ENCODE data around the gene NUDT13. TPM values are rescaled to one million over a fixed set of nuclear protein-coding genes. Genes with fewer than 3 reads are reported as not detected.

The NUDT13 gene
- total and polyA plus RNA-seq, 3 donors from 2014 or later, result 3.0 to 5.9 (median 5.6) TPM

DNA sequence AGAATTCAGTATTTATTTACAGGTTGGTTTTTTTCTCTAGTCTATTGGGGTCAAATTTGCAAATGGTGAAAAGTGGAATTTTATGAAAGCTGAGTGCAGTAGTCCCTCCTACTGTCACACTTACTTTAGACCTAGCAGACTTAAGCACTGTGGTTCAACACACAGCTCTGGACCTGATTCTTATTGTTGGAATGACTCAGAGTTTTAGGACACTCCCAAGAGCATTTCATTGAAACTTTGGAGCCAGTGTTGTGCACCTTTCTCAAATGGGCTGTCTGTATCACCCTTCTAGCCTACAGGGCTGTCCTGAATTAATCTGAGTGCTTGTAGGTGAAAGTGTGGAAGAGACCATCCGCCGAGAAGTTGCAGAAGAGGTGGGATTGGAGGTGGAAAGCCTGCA is 16.1 kb downstream of the NUDT13 start:
- H3K36me3 ChIP-seq (ENCODE audit: low read depth, missing control alignments), result no peaks in the 10 kb centered on the region
- intact Hi-C loops (cut with DNase I; ENCODE audit: low total_unique reads), result no loop called here
- WGBS, 2 donors, result 88 to 92% methylated on average over 2 of the region's 2 CpGs

DNA sequence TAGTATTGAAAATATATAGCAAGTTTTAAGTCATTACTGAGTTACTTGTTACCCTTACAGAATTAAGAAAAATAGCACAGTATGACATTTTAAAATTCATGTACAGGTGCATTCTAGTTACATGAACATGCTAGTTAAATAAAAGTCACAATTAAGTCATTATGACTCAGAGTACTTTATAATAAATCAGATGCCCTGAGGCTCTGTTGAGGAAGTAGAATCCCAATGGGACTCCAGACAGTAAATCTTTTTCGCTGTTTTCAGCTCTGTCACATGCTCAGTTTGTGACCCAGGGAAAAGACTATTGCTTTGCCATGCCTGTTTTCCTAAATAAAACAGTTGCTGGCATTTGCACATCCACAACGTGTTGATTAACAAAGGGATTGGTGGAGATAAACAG is 21.0 kb downstream of the NUDT13 start:
- intact Hi-C loops (cut with DNase I; ENCODE audit: low total_unique reads), result no loop called here
- no peak overlapping the region for H3K27ac ChIP-seq

More for the DNA sequence above, 16.1 kb downstream of the NUDT13 start:
- H3K4me3 ChIP-seq, result no peak overlapping the region
- TF ChIP-seq POLR2A (IDR thresholded peaks at IDR 0.05), result no peak
- TF ChIP-seq, protein P1, sequence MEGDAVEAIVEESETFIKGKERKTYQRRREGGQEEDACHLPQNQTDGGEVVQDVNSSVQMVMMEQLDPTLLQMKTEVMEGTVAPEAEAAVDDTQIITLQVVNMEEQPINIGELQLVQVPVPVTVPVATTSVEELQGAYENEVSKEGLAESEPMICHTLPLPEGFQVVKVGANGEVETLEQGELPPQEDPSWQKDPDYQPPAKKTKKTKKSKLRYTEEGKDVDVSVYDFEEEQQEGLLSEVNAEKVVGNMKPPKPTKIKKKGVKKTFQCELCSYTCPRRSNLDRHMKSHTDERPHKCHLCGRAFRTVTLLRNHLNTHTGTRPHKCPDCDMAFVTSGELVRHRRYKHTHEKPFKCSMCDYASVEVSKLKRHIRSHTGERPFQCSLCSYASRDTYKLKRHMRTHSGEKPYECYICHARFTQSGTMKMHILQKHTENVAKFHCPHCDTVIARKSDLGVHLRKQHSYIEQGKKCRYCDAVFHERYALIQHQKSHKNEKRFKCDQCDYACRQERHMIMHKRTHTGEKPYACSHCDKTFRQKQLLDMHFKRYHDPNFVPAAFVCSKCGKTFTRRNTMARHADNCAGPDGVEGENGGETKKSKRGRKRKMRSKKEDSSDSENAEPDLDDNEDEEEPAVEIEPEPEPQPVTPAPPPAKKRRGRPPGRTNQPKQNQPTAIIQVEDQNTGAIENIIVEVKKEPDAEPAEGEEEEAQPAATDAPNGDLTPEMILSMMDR (IDR thresholded peaks at IDR 0.05), result no peak
- no peak overlapping the region for H3K27ac ChIP-seq
- H3K27me3 ChIP-seq, result no peaks in the 10 kb centered on the region
- no peaks in the 10 kb centered on the region for H3K4me1 ChIP-seq
- no peaks in the 10 kb centered on the region for H3K9me3 ChIP-seq
- no peak for DNase-seq

DNA sequence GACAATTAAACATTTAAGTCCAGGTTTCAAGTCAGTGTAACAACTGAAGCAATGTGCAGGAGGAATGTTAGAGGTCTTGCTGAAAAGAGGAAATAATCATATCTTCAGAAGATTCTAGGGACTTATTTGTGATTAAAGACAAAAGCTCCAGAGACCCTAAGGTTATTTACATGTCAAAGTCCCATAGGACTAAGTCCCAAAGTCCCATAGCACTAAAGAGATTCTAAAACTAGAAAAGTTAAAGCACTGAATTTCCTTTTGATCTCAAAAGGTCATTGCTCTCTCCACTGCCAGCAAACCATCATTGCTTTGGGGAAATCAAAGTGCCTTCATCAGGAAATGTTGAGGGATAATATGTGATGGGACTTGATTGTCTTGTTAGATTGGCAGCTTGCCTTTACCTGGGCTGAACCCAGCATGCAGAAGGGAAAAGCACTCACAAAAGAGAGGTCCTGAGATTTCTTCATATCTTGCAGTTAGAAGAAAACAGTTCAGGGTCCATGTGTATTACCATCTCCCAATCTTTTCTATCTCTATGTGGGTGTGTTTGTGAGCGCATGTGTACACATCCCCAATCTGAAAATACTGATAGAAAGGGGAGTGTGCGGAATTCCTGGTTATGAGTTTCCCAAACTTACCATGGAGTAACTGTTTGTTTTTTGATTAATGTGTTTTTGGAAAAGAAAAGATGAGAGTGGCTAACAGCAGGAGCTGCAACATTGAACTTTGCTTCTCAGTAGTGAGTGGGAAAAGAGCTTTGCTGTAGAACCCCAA is 21.8 kb downstream of the NUDT13 start:
- 93 to 100% methylated on average over 2 of the region's 2 CpGs for WGBS, 2 donors
- H3K27me3 ChIP-seq, result no peaks in the 10 kb centered on the region
- H3K4me1 ChIP-seq, result no peaks in the 10 kb centered on the region
- intact Hi-C loops (cut with DNase I; ENCODE audit: low total_unique reads), result no loop called here
- no peak for TF ChIP-seq POLR2A (IDR thresholded peaks at IDR 0.05)
- TF ChIP-seq, protein P1 (IDR thresholded peaks at IDR 0.05), result no peak
- H3K4me3 ChIP-seq, result no peak overlapping the region
- no peaks in the 10 kb centered on the region for H3K36me3 ChIP-seq (ENCODE audit: low read depth, missing control alignments)
- DNase-seq, result no peak
- no peaks in the 10 kb centered on the region for H3K9me3 ChIP-seq
- H3K27ac ChIP-seq, result no peak overlapping the region

More for the DNA sequence above, 21.0 kb downstream of the NUDT13 start:
- WGBS, 2 donors, result 75 to 79% methylated on average over 2 of the region's 2 CpGs
- Histone ChIP-seq H3K9me3 (no peaks in the 10 kb centered on the region), H3K4me1 (no peaks in the 10 kb centered on the region), H3K4me3 (no peak overlapping the region), H3K36me3 (ENCODE audit: low read depth, missing control alignments) (no peaks in the 10 kb centered on the region), H3K27me3 (no peaks in the 10 kb centered on the region)
- no peak for DNase-seq
- TF ChIP-seq, protein P1 (IDR thresholded peaks at IDR 0.05), result no peak
- TF ChIP-seq POLR2A (IDR thresholded peaks at IDR 0.05), result no peak

DNA sequence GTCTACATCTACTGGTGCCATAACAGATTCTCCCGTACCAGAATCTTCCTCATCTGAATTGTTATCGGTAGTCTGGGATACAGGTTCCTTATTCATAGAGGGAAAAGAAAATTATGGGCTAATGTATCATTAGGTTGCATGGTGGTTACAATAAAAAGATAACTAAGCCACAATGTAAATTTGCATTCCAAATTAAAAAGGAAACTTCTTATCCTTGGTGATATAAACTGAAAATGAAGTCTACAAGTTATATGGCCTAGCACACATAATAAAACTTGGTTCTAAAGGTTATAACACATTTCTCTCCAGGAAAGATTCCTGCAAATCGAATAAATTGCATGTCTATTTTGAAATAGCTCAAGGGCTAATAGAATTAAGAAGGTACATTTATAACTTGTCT is 24.5 kb downstream of the NUDT13 start:
- no peaks in the 10 kb centered on the region for H3K9me3 ChIP-seq
- no peaks in the 10 kb centered on the region for H3K27me3 ChIP-seq
- intact Hi-C loops (cut with DNase I; ENCODE audit: low total_unique reads), result no loop called here
- no peaks in the 10 kb centered on the region for H3K36me3 ChIP-seq (ENCODE audit: low read depth, missing control alignments)
- TF ChIP-seq, protein P1 (IDR thresholded peaks at IDR 0.05), result no peak
- TF ChIP-seq POLR2A (IDR thresholded peaks at IDR 0.05), result no peak
- no peak overlapping the region for H3K27ac ChIP-seq
- no peak for DNase-seq
- H3K4me3 ChIP-seq, result no peak overlapping the region
- no peaks in the 10 kb centered on the region for H3K4me1 ChIP-seq
- WGBS, 2 donors, result 72 to 92% methylated on average over 3 of the region's 3 CpGs

DNA sequence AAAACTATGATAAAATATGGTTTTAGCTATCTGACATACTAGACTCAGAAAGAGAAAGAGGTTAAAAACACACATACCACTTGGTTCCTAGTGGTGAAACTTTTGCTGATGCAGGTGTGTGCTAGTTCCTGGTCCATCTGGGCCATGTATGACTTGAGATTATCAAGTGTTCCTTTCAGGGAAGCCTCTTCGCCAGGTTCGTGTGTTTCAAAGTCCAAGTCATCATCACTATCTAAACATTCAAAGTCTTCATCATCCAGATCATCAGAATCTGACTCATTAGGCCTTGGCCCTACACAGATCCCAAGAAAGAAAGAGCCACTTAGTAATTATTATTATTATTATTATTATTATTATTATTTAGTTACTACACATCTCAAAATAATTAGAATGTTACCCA is 26.4 kb downstream of the NUDT13 start:
- intact Hi-C loops (cut with DNase I; ENCODE audit: low total_unique reads), result no loop called here
- Histone ChIP-seq H3K36me3 (ENCODE audit: low read depth, missing control alignments) (no peaks in the 10 kb centered on the region), H3K9me3 (no peaks in the 10 kb centered on the region), H3K27ac (no peak overlapping the region), H3K4me1 (no peaks in the 10 kb centered on the region), H3K4me3 (no peak overlapping the region), H3K27me3 (no peaks in the 10 kb centered on the region)
- 87 to 97% methylated on average over 2 of the region's 2 CpGs for WGBS, 2 donors
- no peak for DNase-seq
- no peak for TF ChIP-seq POLR2A (IDR thresholded peaks at IDR 0.05)
- TF ChIP-seq, protein P1 (IDR thresholded peaks at IDR 0.05), result no peak

Data from testis (tissue), 3 donors.